Fibroblast of lung (primary cell): Measurements from ENCODE around the gene KRT80. TPM values are rescaled to one million over a fixed set of nuclear protein-coding genes. Genes with fewer than 3 reads are reported as not detected.
A peak's percentile ranks its signal among the peaks of the same experiment; 100 is the strongest.

ENCODE experiments used
- DNase-seq, 2 donors: peaks; one replicate each; pipeline versions ENCODE4 v3.0.0 to v3.0.0-alpha.2; 2010; ENCODE audit warnings: low read depth in 2 of 2
- H2AFZ ChIP-seq: 2 replicates; pipeline ENCODE4 v1.5.1; 2012; ENCODE audit warnings: low read length, control low read depth, inconsistent platforms
- H3K27ac ChIP-seq: 2 replicates; pipeline ENCODE4 v1.5.1; 2011; ENCODE audit warnings: low read length, control low read depth; ENCODE audit not compliant: insufficient read depth
- H3K27me3 ChIP-seq: 2 replicates; pipeline ENCODE4 v1.5.1; 2011; ENCODE audit warnings: mild to moderate bottlenecking, low read length; ENCODE audit not compliant: control insufficient read depth, insufficient read depth
- H3K36me3 ChIP-seq: 2 replicates; pipeline ENCODE4 v1.5.1; 2011; ENCODE audit warnings: low read length; ENCODE audit not compliant: control insufficient read depth, insufficient read depth
- H3K4me1 ChIP-seq: 2 replicates; pipeline ENCODE4 v1.5.1; 2011; ENCODE audit warnings: low read length; ENCODE audit not compliant: control insufficient read depth, insufficient read depth; ENCODE audit errors: extremely low read depth
- H3K4me2 ChIP-seq: 2 replicates; pipeline ENCODE4 v1.5.1; 2011; ENCODE audit warnings: low read length, control low read depth; ENCODE audit not compliant: insufficient read depth; ENCODE audit errors: extremely low read depth
- H3K4me3 ChIP-seq, 4 experiments: fragments of 200-600 bp in 1 of 4; sonication (generic) in 1 of 4; replicated peaks in 1 of 4; 2 replicates each; pipeline ENCODE4 v1.5.1; 2011 to 2016; ENCODE audit warnings: low read length in 4 of 4, low read depth in 3 of 4, mild to moderate bottlenecking in 3 of 4, control low read depth in 2 of 4, inconsistent platforms in 1 of 4, mixed read lengths in 1 of 4; ENCODE audit not compliant: insufficient read depth in 1 of 4; ENCODE audit errors: control extremely low read depth in 1 of 4
- H3K79me2 ChIP-seq: 2 replicates; pipeline ENCODE4 v1.5.1; 2012; ENCODE audit warnings: mild to moderate bottlenecking, low read length, inconsistent platforms; ENCODE audit not compliant: control insufficient read depth, insufficient read depth
- H3K9ac ChIP-seq: 2 replicates; pipeline ENCODE4 v1.5.1; 2011; ENCODE audit warnings: mild to moderate bottlenecking, low read length, control low read depth; ENCODE audit not compliant: insufficient read depth
- H3K9me3 ChIP-seq: 2 replicates; pipeline ENCODE4 v1.5.1; 2012; ENCODE audit warnings: low read depth, low read length; ENCODE audit not compliant: control insufficient read depth, insufficient read depth
- H4K20me1 ChIP-seq: 2 replicates; pipeline ENCODE4 v1.5.1; 2011; ENCODE audit warnings: low read length; ENCODE audit not compliant: control insufficient read depth, insufficient read depth; ENCODE audit errors: extremely low read depth
- CTCF ChIP-seq, 2 donors: IDR thresholded peaks in 1 of 2; conservative IDR thresholded peaks in 1 of 2; 1 replicate in 1 of 2; 2 replicates in 1 of 2; pipeline ENCODE4 v1.5.1; 2011 to 2012; ENCODE audit warnings: low read length in 2 of 2, control low read depth in 1 of 2, inconsistent platforms in 1 of 2, low read depth in 1 of 2, mild to moderate bottlenecking in 1 of 2
- EZH2 ChIP-seq: IDR thresholded peaks from 2 replicates; pipeline ENCODE4 v1.5.1; 2012; ENCODE audit warnings: low read length, control low read depth, mild to moderate bottlenecking; ENCODE audit errors: missing control alignments
- polyA plus RNA-seq, 2 donors: library from polyadenylated mRNA; depleted of rRNA in 1 of 2; stranded (reverse) in 1 of 2; unstranded in 1 of 2; fragments of >200 nt; gene quantifications; 2 replicates each; pipeline ENCODE4 v1.2.1, GENCODE V29; 2011 to 2012; ENCODE audit warnings: missing spikeins in 1 of 2
- total RNA-seq: library from RNA; depleted of rRNA; stranded (reverse); fragments of >200 nt; gene quantifications from 2 replicates; pipeline ENCODE4 v1.2.1, GENCODE V29; 2014

KRT80 gene
- total and polyA plus RNA-seq, 2 donors (not counting 1 experiment from before 2014, with no cell fraction given), result 0.17 to 1.0 TPM

- peaks cover 15% of the 10 kb centered on the region for H3K4me1 ChIP-seq
- no peak overlapping the region for H2AFZ ChIP-seq
- H3K27ac ChIP-seq, result no peak overlapping the region
- H3K27me3 ChIP-seq, result no peaks in the 10 kb centered on the region
- H4K20me1 ChIP-seq, result no peaks in the 10 kb centered on the region
- no peak for DNase-seq
- H3K9ac ChIP-seq, result no peak overlapping the region
- no peaks in the 10 kb centered on the region for H3K79me2 ChIP-seq
- H3K4me3 ChIP-seq, result no peak overlapping the region
- no peak for TF ChIP-seq CTCF (conservative IDR thresholded peaks at IDR 0.05 in 1 of 2, IDR thresholded peaks at IDR 0.05 in 1 of 2; ENCODE audit: low read depth in 1 of 2, low read length in 2 of 2)
- no peak for TF ChIP-seq EZH2
- no peaks in the 10 kb centered on the region for H3K9me3 ChIP-seq
- H3K36me3 ChIP-seq, result no peaks in the 10 kb centered on the region
- no peak overlapping the region for H3K4me2 ChIP-seq
Measured at GRCh38 chr12:52198454-52199215, 6.8 kb upstream of the KRT80 start.

GRCh38 chr12:52197371-52198231 lies 5.8 kb upstream of the KRT80 start:
- no peak overlapping the region for H3K27ac ChIP-seq
- peaks cover 15% of the 10 kb centered on the region for H3K4me1 ChIP-seq
- H3K27me3 ChIP-seq, result no peaks in the 10 kb centered on the region
- H2AFZ ChIP-seq, result no peak overlapping the region
- DNase-seq, result peak in 1 of 2 donors; percentile 53
- no peaks in the 10 kb centered on the region for H3K9me3 ChIP-seq
- H3K79me2 ChIP-seq, result no peaks in the 10 kb centered on the region
- TF ChIP-seq CTCF (conservative IDR thresholded peaks at IDR 0.05 in 1 of 2, IDR thresholded peaks at IDR 0.05 in 1 of 2; ENCODE audit: low read depth in 1 of 2, low read length in 2 of 2) (no peak), EZH2 (no peak)
- H3K36me3 ChIP-seq, result no peaks in the 10 kb centered on the region
- no peak overlapping the region for H3K9ac ChIP-seq
- no peak overlapping the region for H3K4me3 ChIP-seq
- no peak overlapping the region for H3K4me2 ChIP-seq
- no peaks in the 10 kb centered on the region for H4K20me1 ChIP-seq

GRCh38 chr12:52195065-52195730 lies 3.4 kb upstream of the KRT80 start:
- no peak overlapping the region for H3K4me2 ChIP-seq
- peak in 1 of 2 donors; percentile 75 for DNase-seq
- no peak overlapping the region for H2AFZ ChIP-seq
- no peaks in the 10 kb centered on the region for H4K20me1 ChIP-seq
- no peaks in the 10 kb centered on the region for H3K36me3 ChIP-seq
- H3K9ac ChIP-seq, result no peak overlapping the region
- no peaks in the 10 kb centered on the region for H3K79me2 ChIP-seq
- no peaks in the 10 kb centered on the region for H3K27me3 ChIP-seq
- H3K4me1 ChIP-seq, result peaks cover 32% of the 10 kb centered on the region
- no peak overlapping the region for H3K27ac ChIP-seq
- no peak for TF ChIP-seq CTCF (conservative IDR thresholded peaks at IDR 0.05 in 1 of 2, IDR thresholded peaks at IDR 0.05 in 1 of 2; ENCODE audit: low read depth in 1 of 2, low read length in 2 of 2)
- no peak for TF ChIP-seq EZH2
- H3K4me3 ChIP-seq, result no peak overlapping the region
- H3K9me3 ChIP-seq, result no peaks in the 10 kb centered on the region
